Measurements from ENCODE around the gene KCNT2.
A peak's percentile ranks its signal among the peaks of the same experiment; 100 is the strongest.
"Not testable (repeated sequence)": the region's sequence is repeated elsewhere in the genome, so short reads cannot be mapped to it uniquely, and the experiment has no call there.

Gene KCNT2

DNA sequence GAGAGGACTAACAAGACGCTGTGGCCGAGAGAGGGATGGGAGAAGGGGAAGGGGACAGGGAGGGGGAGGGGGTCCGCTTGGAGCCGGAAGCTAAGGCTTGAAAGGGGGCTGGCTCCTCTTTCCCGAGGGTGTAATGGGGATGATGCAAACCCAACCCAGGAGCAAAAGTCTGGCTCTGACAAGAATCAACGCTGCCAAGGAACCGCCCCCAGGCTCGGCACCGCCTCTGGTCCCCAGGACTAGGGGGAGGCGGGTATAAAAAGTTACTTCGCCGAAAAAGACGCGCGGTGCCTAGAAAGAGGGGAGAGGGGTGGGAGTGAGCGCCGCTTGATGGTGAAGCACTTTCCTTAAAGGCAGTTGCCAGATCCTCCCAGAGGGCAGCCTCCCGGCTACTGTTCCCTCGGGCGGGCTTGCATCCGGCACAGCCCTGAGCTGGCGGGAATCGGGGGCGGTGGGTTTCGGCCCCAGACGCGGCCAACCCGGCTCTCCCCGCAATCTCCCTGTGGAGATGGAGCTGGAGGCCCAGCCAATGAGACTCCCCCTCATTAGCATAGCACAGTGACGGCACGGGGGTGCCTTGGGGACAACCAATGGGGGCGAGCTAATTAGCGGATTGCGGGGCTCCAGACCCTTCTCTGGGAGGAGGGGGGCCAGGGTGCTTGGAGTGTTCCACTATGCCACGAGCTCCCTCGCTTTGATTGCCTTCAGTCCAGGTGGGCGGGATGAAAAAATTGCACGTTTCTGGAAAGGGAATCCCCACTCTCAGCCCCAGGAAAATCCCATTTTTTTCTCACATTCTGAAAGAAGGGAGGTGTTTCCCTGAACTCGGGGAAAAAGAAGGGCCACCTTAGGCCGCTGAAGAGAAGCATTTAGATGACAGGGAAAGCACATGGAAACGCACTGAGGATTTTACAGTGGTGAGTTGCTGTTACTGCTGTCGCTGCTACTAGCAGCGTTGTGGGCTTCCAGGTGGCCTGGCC, at the start of gene KCNT2:
KCNT2 (minus strand) TSS at position 51 of the 980 bp plus-strand sequence. CDS start 131 bp downstream, outside the sequence.
- DNase-seq (ENCODE audit: low spot score) = peak; percentile 46

DNA sequence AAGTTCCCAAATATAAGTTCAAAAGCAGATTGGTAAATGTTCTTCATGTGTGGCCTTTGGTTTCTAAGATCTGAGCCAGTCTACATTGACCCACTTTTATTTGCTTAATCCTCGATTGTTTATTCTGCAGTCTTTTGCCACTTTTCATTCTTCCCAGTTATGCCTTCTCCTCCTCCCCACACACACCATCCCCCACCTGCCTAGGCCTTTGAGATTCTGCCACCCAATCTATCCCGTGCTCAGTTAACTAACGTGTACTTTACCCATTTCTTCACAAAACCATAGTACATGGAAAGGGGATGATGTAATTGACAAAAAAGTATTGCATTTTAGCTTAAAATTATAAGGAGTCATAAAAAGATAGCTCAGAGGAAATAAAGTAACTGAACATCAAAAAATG, 47.3 kb upstream of the KCNT2 start:
- no peak for DNase-seq (ENCODE audit: low spot score)

DNA sequence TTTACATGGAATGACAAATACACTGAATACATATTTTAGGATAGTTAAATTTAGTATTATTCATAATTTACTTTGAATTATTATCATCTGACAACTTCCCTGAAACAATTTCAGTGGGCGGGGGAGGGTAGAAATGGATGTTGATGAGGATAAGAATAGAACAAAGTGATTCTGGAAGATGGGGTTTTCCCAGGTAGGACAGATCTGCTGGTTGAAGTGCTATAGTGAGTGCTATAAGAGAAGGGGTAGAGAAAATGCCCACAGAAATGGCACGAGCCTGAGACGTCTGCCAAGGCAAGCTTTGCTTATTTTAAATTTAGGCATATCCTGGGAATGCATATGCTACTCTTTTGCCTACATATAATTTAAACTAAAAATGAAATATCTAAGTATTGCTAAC, 46.8 kb upstream of the KCNT2 start:
- DNase-seq (ENCODE audit: low spot score) = no peak

DNA sequence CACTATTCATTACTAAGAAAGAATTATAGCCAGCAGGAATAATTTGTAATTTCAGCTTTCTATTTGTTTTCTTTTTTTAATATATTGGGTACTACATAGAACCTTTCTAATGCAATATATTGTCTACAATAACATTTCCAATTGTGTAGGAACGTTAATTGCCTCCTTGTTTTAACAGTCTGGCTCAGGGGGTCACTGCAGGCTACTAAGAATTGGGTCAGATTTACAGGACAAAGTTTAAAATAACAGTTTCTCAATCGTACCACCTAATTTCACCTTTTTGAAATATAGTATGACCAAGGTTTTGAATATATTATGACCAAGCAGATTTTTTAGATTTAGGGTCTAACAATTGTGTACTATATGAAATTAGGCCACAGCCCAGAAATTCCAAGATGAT, 46.0 kb upstream of the KCNT2 start:
- DNase-seq (ENCODE audit: low spot score) = no peak

DNA sequence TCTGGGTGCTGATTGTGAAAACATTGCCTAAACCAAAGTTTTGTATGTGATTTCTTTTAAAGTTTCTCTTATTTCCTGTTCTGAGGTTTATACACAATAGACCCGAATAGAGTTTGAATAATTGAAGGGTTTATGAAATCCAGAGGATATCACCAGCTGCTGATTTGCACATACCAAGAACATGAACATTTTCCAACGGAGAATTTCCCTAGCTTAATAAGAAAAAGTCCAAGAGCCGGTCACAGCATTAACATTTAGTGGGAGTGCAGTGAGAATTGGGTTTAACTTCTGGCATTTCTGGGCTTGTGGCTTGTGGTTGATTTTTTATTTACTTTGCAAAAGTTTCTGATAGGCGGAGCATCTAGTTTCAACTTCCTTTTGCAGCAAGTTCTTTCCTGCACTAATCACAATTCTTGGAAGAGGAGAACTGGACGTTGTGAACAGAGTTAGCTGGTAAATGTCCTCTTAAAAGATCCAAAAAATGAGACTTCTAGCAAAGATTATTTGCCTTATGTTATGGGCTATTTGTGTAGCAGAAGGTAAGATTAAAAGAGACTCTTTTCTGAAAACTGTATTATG, 43.5 kb upstream of the KCNT2 start, which contains the start of gene CFH:
CFH (plus strand) TSS at position 407 of the 579 bp plus-strand sequence; CDS start at position 482, 75 bp downstream.
- peak; percentile 60 for DNase-seq (ENCODE audit: low spot score)

DNA sequence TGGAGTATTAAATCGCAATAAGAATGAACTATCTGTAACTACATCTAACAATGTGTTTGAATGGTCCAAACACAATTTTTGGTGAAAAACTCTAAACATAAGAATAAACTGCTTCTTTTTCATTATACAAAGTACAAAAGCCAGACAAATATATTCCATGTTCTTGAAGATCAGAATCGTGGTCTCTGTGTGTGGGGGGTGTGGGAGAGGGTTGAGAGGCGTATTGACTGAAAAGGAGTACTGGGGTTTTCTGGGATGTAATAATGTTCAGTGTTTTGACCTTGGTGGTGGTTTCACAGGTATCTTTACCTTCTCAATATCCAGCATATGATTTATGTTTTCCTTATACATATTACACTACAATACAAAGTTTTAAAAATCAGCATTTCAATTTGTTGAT, 42.8 kb upstream of the KCNT2 start:
- no peak for DNase-seq (ENCODE audit: low spot score)

DNA sequence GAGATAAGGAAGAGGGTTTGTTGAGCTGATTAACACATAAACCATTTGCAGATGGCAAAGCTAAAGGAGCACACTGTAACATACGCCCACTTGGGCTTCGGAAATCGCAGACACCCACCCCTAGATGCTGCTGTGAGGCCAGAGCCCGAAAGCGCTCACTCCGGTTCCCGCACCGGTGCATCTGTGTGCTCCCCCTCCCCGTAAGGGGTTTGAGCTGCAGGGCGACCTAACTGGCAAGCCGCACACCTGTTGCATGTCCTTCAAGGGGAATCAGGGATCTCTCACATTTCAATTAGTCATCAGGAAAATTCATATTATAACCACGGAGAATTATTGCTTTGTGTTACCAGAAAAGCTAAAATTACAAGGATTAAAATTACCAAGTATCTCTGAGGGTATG, 42.2 kb upstream of the KCNT2 start:
- DNase-seq (ENCODE audit: low spot score) = no peak

DNA sequence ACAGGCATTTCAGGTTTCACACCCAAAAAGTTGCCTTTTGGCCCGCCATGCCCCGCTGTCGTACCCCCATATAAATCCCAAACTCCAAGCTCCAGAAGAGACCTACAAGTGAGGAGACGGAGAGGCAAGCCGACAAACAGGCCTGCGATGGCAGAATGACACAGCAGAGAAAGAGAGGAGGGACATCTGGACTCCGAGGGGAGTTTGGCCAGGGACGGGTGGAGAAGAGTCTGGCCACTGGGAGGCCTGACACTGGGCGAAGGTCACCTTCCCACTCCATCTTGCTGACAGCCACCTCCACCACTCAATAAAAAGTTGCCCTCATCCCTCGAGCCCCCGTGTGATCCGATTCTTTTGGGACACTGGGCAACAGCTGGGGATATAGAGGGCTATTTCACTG, 41.8 kb upstream of the KCNT2 start:
- no peak for DNase-seq (ENCODE audit: low spot score)

DNA sequence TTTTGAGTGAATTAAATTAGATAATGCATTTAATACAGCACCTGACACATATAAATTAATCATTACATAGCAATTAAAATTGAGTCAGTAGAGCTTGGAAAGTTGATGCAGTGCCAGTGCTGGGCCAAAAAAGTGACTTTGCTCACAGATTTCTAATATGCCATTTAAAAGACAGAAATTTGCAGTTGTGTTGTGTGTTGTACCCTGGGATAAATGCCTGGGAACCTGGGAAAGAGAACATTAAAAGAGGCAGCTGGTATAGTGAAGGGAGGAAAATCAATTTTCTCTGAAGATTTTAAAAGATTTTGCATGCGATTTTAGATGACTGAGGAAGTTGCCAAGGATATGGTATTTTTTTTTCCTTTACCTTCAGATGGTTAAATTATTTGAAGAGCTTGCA, 32.7 kb upstream of the KCNT2 start:
- DNase-seq (ENCODE audit: low spot score) = no peak

DNA sequence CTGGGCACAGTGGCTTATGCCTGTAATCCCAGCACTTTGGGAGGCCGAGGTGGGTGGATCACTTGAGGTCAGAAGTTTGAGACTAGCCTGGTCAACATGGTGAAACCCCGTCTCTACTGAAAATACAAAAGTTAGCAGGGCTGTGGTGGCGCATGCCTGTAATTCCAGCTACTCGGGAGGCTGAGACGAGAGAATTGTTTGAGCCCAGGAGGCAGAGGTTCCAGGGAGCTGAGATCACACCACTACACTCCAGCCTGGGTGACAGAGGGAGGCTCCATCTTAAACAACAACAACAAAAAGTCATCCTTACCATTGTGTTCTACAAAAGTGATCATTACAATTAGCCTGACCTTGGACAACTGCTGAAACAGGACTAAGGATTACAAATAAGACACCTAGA, 31.1 kb upstream of the KCNT2 start:
- not testable (repeated sequence) for DNase-seq (ENCODE audit: low spot score)

DNA sequence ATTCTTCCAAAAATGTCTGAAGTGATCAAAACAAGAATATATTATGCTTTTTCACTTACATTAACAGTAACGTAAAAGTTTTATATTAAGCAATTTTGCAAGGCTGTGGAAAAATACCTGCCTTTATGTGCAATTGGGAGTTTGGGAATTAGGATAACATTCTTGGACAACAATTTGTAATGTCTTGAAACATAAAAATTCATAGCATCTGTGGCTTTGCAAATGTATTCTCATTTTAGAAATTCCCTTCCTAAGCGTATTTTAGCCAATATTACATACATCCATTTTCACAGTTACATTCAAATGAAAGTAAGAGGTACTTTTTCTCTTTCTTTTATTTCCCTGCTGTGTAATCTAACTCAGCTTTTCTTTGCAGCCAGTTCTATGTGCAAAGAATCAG, 30.2 kb upstream of the KCNT2 start:
- no peak for DNase-seq (ENCODE audit: low spot score)

DNA sequence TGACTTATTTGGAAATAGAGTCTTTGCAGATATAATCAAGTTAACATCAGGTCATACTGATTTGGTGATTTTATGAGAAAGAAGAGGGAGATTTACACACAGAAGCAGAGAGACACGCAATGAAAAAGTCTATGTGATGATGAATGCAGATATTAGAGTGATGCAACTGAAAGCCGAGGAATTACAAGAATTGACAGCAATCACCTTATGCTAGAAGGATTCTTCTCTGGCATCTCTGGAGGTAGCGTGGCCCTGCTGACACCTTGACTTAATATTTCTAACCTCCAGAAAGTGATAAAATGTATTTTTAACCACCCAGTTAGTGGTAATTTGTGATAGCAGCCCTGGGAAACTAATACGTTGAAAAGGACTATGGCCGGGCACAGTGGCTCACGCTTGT, 29.4 kb upstream of the KCNT2 start:
- DNase-seq (ENCODE audit: low spot score) = no peak

DNA sequence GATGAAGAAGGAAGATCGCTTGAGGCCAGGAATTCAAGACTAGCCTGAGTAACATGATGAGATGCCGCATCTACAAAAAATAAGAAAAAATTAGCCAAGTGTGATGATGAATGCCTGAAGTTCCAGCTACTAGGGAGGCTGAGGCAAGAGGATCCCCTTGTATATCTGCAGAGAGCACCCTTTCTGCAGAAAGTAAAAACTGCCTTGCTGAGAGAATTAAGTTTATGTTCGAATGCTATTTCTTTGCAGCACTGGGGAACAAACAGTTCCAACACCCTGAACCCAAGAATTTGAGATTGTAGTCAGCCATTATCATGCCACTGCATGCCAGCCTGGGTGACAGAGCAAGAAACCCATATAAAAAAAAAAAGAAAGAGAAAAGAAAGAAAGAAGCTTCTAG, 20.6 kb upstream of the KCNT2 start:
- no peak for DNase-seq (ENCODE audit: low spot score)

DNA sequence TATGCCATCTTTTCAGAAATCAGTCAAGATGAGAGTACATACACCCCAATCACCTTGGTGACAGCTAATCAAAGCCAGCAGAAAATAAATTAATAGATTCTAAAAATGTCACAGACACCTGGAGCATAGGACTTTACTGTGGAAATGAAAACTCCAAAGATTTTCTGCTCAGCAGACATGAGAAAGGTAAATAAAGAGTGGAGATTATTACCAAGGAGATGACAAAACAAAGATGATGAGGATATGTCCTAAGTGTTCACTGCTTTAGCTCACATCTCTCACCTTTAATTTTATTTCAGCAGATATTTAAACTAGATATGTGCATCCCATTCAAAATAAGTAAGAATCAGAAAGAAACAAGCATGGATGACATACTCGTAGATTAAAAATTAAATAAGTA, 14.8 kb upstream of the KCNT2 start:
- no peak for DNase-seq (ENCODE audit: low spot score)

DNA sequence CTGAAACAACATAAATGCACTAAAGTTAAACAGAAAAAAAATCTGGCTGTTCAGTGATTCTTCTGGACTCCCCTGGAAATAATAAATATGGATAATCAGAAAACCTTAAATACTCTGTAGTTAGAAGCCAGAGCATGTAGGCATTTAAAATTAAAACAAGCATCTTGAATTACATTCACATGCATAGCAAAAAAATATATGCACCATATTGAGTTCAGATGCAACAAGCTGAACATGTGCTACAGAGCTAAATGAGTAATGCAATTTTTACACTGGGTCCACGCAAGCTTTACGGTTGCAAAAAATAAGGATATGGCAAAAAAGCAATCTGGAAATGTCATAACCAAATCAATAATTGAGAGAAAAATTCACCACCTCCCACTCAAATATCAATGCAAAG, 11.5 kb upstream of the KCNT2 start:
- DNase-seq (ENCODE audit: low spot score) = no peak

DNA sequence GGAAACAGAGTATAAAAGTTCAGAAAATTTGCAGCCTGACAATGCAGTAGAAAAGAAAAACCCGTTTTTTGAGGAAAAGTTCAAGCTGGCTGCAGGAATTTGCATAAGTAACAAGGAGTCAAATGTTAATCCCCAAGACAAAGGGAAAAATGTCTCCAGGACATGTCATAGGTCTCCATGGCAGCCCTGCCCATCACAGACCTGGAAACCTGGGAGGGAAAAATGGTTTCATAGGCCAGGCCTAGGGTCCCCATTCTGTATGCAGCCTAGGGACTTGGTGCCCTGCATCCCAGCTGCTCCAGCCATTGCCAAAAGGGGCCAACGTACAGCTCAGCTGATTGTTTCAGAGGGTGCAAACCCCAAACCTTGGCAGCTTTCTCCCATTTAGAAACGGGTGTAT, 3.6 kb upstream of the KCNT2 start:
- no peak for DNase-seq (ENCODE audit: low spot score)

DNA sequence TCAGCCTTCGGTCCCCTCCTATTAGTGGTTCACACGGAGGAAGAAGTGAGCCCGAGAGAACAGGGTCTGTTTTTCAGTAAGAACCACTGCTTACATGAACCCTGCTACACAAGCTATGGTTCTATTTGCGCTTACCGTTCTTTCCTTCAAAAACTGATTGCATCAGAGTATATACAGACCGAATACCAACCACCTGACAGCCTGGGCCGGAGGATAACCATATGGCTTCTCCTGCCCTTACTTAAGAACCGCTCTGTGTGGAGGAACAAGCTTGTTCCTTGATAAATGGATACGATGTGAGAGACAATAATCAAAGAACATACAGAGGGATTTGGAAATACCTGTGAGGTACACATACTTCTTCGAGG, 1.1 kb upstream of the KCNT2 start:
- DNase-seq (ENCODE audit: low spot score) = no peak

DNA sequence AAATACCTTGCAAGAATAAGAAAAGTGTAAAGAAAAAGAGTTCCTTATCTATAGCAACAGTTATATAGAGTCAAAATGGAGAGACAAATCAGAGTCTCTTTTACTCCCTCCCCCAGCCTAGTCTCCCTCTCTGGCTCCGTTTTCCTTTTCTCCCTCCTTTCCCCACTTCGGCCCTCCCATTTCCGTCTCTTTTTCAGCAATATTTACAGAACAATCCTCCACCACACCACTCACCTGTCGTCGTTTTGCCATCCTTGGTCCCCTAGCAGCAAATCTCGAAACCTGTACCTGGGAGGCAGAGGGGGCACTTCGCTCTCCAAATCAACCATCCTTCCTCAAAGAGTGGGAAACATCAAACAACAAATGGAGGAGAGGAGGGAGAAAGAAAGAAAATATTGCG, 259 bp downstream of the KCNT2 start:
- DNase-seq (ENCODE audit: low spot score) = peak; percentile 6

DNA sequence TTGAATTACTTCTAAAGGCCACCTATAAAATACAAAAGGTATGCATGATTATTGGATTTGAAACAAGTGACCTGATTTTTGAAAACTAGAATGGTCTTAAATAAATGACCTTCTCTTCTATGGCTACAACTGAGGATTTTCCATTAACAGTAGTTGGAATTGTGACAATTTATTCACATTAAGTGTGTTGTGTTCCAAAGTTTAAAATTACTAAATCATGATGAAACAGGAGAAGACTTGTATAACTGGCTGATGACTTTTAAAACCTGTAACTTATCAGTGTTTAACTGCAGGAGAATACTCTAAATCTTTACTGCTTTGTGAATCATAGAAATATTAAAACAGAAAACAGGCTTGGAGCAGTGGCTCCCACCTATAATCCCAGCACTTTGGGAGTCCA, 4.6 kb downstream of the KCNT2 start:
- DNase-seq (ENCODE audit: low spot score) = no peak

DNA sequence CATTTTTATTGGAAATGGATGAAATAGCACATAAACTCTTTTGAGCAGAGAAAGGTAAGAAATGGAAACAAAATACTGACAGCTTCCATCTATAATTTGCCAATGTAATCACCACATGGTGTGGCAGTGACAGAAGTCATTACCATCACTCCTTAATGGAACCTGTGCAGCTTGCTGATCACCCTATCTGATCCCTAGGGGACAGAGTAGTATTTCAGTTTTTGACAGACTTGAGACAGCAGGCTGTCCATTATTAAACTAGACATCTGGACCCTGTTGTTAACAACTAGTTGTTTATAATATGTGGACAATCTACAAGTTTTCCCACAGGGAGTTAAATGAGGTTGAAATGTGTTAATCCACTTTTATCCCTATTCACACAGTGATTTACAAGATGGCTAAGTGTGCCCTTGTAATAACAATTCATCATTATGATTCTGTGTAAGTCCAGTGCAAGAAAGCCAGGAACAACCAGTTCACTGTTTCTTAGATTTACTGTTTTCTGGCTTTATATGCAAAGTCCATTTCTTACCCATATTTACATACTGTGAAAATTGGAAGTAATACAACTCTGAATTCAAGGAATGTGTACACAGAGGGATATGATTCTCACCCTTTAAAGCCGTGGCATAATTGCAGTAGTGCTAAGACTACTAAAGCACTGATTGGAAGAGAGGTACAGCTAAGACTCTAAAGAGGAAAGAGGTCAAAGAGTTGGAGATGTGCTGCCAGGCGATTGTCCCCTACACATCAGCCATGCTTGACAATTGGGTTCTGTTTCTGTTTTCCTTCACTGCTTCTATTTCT, 9.1 kb downstream of the KCNT2 start:
- DNase-seq (ENCODE audit: low spot score) = no peak

DNA sequence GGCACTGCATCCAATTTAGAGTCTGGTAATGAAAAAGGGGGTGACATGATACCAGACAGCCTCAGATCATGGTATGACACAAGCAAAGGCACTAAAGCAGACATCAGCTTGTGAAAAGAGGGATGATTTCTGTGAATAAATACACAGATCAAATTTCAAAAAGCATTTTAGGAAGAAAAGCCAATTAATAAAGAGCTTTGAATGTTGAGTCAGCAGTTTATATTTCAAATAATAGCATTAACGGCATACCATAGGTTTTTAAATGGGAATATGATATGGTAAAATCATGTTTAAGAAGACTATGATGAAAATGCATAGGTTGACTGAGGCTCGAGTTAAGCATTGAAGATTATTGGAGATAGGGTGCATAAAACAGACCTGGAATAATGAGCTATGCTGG, 13.5 kb downstream of the KCNT2 start:
- no peak for DNase-seq (ENCODE audit: low spot score)

DNA sequence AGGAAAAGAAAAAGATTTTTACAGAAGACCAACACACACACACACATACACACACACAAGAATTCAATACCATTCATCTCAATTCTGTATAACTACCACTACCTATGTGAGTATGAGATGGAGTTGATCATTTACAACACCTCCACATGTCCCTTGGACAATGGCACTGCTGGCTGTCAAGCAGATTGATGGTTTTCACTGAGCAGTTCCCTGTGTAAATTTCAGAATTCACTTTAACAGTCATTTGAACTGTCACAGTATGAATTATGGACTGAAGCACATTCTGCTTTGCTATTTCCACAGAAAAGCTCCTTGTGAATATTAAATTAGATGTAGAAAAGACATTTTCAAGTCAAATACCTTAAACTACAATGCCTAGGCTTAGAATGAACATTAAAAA, 14.3 kb downstream of the KCNT2 start:
- DNase-seq (ENCODE audit: low spot score) = no peak

DNA sequence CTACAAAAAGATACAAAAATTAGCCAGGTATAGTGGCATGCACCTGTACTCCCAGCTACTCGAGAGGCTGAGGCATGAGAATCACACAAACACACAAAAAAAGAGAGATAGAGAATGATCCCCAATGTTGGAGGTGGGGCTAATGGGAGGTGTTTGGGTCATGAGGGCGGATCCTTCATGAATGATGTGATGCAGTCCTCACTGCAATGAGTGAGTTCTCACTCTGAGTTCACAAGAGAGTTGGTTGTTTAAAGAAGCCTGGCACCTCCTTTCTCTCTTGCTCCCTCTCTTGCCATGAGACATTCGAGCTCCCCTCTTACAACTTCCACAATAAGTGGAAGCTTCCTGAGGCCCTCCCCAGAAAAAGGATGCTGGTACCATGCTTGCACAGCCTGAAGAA, 17.3 kb downstream of the KCNT2 start:
- no peak for DNase-seq (ENCODE audit: low spot score)

Data from GM03348 (cell line).